Retinal pigment epithelial cell (primary cell): ENCODE results near the gene NUP188.
A peak's percentile ranks its signal among the peaks of the same experiment; 100 is the strongest.
"Not testable (repeated sequence)": the region's sequence is repeated elsewhere in the genome, so short reads cannot be mapped to it uniquely, and the experiment has no call there.

Source experiments
- DNase-seq: peaks from one replicate; pipeline ENCODE4 v3.0.0-alpha.2; 2010; ENCODE audit warnings: low read depth
- H3K4me3 ChIP-seq: 2 replicates; pipeline ENCODE4 v1.5.1; 2011; ENCODE audit warnings: mild to moderate bottlenecking, low read length, control low read depth, moderate library complexity
- TF ChIP-seq, protein P1 (sequence below): conservative IDR thresholded peaks from 2 replicates; pipeline ENCODE4 v1.5.1; 2011; ENCODE audit warnings: low read depth, low read length, control low read depth, inconsistent platforms

Gene NUP188

DNA sequence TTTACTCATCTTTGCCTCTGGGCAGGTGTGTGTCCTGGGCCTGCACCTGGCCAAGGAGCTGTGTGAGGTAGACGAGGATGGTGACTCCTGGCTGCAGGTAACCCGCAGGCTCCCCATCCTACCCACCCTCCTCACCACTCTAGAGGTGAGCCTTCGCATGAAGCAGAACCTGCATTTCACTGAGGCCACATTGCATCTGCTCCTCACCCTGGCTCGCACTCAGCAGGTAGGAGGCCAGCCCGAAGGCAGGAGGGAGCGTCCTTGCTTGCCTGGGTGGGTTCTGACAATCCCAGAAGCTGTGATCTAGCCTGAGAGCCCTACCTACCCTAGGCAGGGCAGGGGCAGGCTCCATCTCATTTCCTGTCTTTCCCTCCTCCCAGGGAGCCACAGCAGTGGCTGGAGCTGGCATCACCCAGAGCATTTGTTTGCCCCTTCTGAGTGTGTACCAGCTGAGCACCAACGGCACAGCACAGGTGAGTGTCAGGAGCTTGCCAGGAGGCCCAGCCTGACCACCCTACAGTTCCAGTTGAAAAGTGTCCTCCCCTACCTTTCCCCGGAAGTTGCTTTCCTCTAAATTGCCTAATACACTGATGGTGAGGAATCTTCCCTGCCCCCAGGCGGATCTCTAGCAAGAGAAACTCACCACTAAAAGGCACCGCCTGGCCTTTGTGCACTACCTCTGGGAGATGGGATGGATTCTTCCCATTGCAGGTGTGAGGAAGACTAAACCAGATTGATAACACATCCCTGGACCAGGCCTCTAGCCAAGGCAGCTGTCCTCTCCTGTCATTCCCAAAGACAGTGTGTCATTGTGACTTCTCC, 54.2 kb downstream of the NUP188 start:
- DNase-seq: no peak
- no peak overlapping the region for H3K4me3 ChIP-seq
- TF ChIP-seq, protein P1, sequence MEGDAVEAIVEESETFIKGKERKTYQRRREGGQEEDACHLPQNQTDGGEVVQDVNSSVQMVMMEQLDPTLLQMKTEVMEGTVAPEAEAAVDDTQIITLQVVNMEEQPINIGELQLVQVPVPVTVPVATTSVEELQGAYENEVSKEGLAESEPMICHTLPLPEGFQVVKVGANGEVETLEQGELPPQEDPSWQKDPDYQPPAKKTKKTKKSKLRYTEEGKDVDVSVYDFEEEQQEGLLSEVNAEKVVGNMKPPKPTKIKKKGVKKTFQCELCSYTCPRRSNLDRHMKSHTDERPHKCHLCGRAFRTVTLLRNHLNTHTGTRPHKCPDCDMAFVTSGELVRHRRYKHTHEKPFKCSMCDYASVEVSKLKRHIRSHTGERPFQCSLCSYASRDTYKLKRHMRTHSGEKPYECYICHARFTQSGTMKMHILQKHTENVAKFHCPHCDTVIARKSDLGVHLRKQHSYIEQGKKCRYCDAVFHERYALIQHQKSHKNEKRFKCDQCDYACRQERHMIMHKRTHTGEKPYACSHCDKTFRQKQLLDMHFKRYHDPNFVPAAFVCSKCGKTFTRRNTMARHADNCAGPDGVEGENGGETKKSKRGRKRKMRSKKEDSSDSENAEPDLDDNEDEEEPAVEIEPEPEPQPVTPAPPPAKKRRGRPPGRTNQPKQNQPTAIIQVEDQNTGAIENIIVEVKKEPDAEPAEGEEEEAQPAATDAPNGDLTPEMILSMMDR: no peak

DNA sequence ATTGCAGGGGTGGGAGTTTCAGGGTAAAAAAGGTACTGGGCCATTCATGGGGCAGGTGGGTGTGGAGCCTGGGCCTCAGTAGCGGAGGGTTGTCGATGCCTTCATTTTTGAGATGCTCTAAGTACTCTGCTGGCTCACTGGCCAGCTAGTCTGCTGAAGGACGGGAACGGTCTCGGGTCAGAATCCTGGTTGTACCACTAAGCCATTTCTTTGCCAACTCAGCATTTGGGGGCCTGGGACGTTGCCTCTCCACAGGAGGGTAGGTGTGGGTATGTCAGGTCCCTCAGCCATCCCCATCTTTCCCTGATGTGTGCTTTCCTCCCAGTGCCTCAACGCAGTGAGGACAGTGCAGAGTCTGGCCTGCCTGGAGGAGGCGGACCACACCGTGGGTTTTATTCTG, 55.5 kb downstream of the NUP188 start:
- TF ChIP-seq, protein P1: no peak
- H3K4me3 ChIP-seq: no peak overlapping the region
- no peak for DNase-seq

DNA sequence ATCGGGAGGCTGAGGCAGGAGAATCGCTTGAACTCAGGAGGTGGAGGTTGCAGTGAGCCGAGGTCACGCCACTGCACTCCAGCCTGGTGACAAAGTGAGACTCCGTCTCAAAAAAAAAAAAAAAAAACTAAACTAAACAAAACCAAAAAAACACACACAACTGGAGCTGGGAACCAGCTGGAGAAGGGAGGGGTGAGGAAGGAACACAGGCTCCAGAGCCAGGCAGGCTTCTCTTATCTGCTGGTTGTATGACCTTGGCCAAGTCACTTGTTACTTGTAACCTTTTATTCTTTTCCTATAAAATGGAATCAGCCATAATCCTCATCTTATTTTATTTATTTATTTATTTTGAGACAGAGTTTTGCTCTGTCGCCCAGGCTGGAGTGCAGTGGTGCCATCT, 56.7 kb downstream of the NUP188 start:
- H3K4me3 ChIP-seq, DNase-seq: not testable (repeated sequence)

DNA sequence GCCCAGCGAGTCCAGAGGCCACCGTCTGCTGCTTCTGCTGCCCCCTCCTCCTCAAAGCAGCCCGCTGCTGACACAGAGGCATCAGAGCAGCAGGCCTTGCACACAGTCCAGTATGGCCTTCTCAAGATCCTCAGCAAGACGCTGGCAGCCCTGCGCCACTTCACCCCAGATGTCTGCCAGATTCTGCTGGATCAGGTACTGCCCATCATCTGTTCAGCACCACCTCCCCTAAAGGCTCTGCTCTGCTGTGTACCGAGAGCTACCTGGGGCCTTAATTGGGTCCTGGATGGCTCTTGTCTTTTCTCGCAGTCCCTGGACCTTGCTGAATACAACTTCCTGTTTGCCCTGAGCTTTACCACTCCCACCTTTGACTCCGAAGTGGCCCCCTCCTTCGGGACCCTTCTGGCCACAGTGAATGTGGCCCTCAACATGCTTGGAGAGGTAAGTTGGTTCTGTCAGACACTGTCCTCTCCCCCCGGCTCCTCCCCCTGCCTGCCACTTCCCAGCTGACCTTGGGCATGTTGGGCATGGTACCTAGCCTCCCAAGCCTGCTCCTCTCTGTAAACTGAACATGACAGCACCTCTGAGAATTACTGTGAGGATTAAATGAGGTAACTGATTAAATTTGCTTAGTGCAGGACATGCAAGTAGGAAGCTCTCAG, 58.0 kb downstream of the NUP188 start:
- DNase-seq: no peak
- no peak overlapping the region for H3K4me3 ChIP-seq
- TF ChIP-seq, protein P1: no peak

DNA sequence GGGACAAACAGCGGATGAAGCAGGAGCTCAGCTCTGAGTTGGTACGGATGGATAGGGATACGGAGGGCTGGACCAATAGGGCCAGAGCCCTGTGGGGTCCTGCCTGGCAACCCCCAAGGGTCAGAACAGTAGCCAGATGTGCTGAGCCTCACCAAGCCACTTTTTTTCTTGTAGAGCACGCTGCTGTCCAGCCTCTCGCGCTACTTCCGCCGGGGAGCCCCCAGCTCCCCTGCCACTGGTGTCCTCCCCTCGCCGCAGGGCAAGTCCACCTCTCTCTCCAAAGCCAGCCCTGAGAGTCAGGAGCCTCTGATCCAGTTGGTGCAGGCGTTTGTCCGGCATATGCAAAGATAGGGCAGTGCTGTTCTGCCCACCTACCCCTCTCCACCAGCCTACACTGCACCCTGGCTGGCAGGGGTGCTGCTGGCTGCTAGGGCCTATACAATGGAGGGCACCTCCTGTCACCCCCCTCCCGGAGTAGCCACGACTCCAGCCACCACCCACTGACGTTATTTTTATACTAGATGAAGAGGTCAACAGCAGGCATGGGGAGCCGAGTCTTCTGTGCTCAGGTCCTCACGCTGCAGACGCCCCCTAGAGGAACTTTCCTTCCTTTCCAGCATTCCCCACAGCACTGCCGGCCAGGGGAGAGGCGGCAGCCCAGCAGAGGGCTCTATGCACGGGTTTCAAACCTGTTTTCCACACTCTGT, 59.0 kb downstream of the NUP188 start:
- TF ChIP-seq, protein P1: peak; percentile 95
- H3K4me3 ChIP-seq: no peak overlapping the region
- DNase-seq: no peak

DNA sequence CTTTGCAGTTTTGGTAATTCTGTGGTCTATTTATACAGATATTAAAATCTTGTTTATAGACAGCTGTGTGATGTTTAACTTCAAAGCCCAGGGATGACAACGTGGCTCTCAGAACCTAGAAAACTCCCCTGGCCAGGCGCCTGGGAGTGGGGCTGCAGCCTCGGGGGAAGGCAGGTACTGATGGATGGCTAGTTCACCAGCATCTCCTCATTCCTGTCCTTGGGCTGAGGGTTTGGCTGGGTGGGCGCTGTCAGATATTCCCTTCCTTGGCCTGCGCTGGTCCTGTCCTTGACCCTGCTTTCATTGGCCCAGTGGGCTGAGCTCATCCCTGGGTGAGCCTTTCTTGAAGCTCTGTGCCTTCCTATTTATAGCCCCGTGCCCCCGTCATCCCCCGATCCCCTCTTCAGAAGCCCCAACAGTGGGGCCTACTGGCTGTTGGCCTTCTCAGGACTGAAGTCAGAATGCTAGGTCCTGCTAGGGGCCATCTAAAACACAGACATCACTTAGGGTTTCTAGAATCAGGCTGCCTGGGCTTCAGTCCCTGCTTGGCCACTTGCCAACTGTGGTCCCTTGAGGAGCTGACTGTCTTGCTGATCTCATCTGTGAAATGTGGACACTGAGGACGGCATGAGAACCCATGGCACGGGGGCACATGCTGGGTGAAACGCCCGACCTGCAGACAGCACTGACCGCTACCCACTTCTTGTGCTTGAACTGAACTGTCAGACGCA, 59.7 kb downstream of the NUP188 start:
- TF ChIP-seq, protein P1: no peak
- DNase-seq: no peak
- H3K4me3 ChIP-seq: no peak overlapping the region
